T-helper 2 cell treated with Interferon-gamma antibody and Interleukin-4, amounts not matched to agents 100 ng/mL and 5 ng/mL, for 36 hours (primary cell): ENCODE measurements around the gene ADAR. TPM values are rescaled to one million over a fixed set of nuclear protein-coding genes. Genes with fewer than 3 reads are reported as not detected.

Source experiments
- intact Hi-C: fragments of 100-400 bp; cut with micrococcal nuclease; formaldehyde crosslinking; loops from one replicate; pipeline ENCODE4 v1.15.1; 2023
- total RNA-seq: library from RNA; stranded (reverse); gene quantifications from 2 replicates; pipeline ENCODE4 v1.2.3, GENCODE V29; 2022

ADAR gene
- total RNA-seq, 1 donor from 2014 or later, result 282 TPM

- intact Hi-C loops, result no loop called here
Observed at GRCh38 chr1:154586641-154587040, 21.3 kb downstream of the ADAR start.

GRCh38 chr1:154586231-154586630 lies 21.8 kb downstream of the ADAR start:
- intact Hi-C loops, result no loop called here

- intact Hi-C loops, result no loop called here
Observed at GRCh38 chr1:154584267-154584994, 23.6 kb downstream of the ADAR start.

- intact Hi-C loops, result no loop called here
Observed at GRCh38 chr1:154583773-154584172, 24.2 kb downstream of the ADAR start.

GRCh38 chr1:154582885-154583284 lies 25.1 kb downstream of the ADAR start:
- intact Hi-C loops, result no loop called here

- intact Hi-C loops, result no loop called here
Observed at GRCh38 chr1:154581766-154582165, 26.2 kb downstream of the ADAR start.

GRCh38 chr1:154579374-154579773 lies 28.6 kb downstream of the ADAR start:
- intact Hi-C loops, result no loop called here

- intact Hi-C loops, result no loop called here
Observed at GRCh38 chr1:154578058-154578418, 29.9 kb downstream of the ADAR start.

- intact Hi-C loops, result no loop called here
Observed at GRCh38 chr1:154577346-154578057, 30.5 kb downstream of the ADAR start.

- intact Hi-C loops, result no loop called here
Observed at GRCh38 chr1:154575951-154576566, 31.9 kb downstream of the ADAR start.

GRCh38 chr1:154575147-154575927 lies 32.6 kb downstream of the ADAR start:
- intact Hi-C loops, result no loop called here

- intact Hi-C loops, result no loop called here
Observed at GRCh38 chr1:154574716-154575115, 33.3 kb downstream of the ADAR start.

GRCh38 chr1:154573168-154573510 lies 34.8 kb downstream of the ADAR start:
- intact Hi-C loops, result no loop called here

GRCh38 chr1:154572468-154573167 lies 35.4 kb downstream of the ADAR start:
- intact Hi-C loops, result no loop called here

GRCh38 chr1:154571964-154572288 lies 36.1 kb downstream of the ADAR start:
- intact Hi-C loops, result no loop called here

- intact Hi-C loops, result no loop called here
Observed at GRCh38 chr1:154571244-154571963, 36.6 kb downstream of the ADAR start.

GRCh38 chr1:154568157-154568815 lies 39.7 kb downstream of the ADAR start:
- intact Hi-C loops, result loop anchor here (1.0 kb wide), 1 partner anchor 9 kb away; no protein-coding TSS in a partner anchor

GRCh38 chr1:154567386-154568156 lies 40.4 kb downstream of the ADAR start, which contains the start of gene CHRNB2:
Gene CHRNB2, plus strand, starts transcription at chr1:154567778. Its CDS starts 267 bp downstream, at chr1:154568045.
- intact Hi-C loops, result loop anchor here (1.0 kb wide), 1 partner anchor 8 kb away; no protein-coding TSS in a partner anchor

- intact Hi-C loops, result no loop called here
Observed at GRCh38 chr1:154565876-154566275, 42.1 kb downstream of the ADAR start.
